ENCODE results near the gene ARHGAP40. TPM values are rescaled to one million over a fixed set of nuclear protein-coding genes. Genes with fewer than 3 reads are reported as not detected.

Gene ARHGAP40
- total and polyA plus RNA-seq, 9 of the 15 experiments (the other 6 are each of a cell fraction or from before 2014, with no cell fraction given), result not detected

- TF ChIP-seq NR1H2 (CRISPR knock-in tag; IDR thresholded peaks at IDR 0.05), result no peak
- TF ChIP-seq ZBTB43 (CRISPR knock-in tag; IDR thresholded peaks at IDR 0.05), result no peak
- no peak for TF ChIP-seq ARID1B (IDR thresholded peaks at IDR 0.05)
- TF ChIP-seq RFX5 (IDR thresholded peaks at IDR 0.05; ENCODE audit: low read depth, low read length), result no peak
- TF ChIP-seq PHF21A (IDR thresholded peaks at IDR 0.05; ENCODE audit: borderline replicate concordance, low read depth), result no peak
- TF ChIP-seq THAP12 (CRISPR knock-in tag; IDR thresholded peaks at IDR 0.05), result no peak
- no peak for TF ChIP-seq MAFG (tag; conservative IDR thresholded peaks at IDR 0.05)
- TF ChIP-seq KLF13 (tag; IDR thresholded peaks at IDR 0.05; ENCODE audit: borderline replicate concordance, low read depth), result no peak
Measured at GRCh38 chr20:38586181-38586525, 15.5 kb upstream of the ARHGAP40 start (continued).

- Histone ChIP-seq H3K27me3 (ENCODE audit: control insufficient read depth in 2 of 2, insufficient read depth in 2 of 2, low read length in 2 of 2) (peaks cover 37 to 73% of the 10 kb centered on the region in 2 experiments), H3K9me1 (ENCODE audit: control insufficient read depth, insufficient read depth, low read length) (no peaks in the 10 kb centered on the region), H2AFZ (ENCODE audit: low read depth, low read length) (no peak overlapping the region), H3K27ac (ENCODE audit: extremely low read depth, low read depth, low read length) (no peak overlapping the region), H3K9me3 (replicated peaks; ENCODE audit: control insufficient read depth, insufficient read depth, low read depth, low read length) (no peaks in the 10 kb centered on the region), H3K79me2 (ENCODE audit: control insufficient read depth, insufficient read depth, low read length) (no peaks in the 10 kb centered on the region), H3K36me3 (ENCODE audit: control insufficient read depth, insufficient read depth, low read length) (no peaks in the 10 kb centered on the region), H3K4me1 (replicated peaks in 1 of 2; ENCODE audit: control insufficient read depth in 2 of 2, insufficient read depth in 2 of 2, low read length in 2 of 2) (peaks cover 0 to 5% of the 10 kb centered on the region in 2 experiments; a peak in 3 of 5 replicates), H3K4me3 (no peak overlapping the region), H3K9ac (ENCODE audit: insufficient read depth in 1 of 2, low read depth in 2 of 2, low read length in 2 of 2) (no peak overlapping the region), H3K4me2 (ENCODE audit: insufficient read depth, low read length) (no peak overlapping the region), H4K20me1 (replicated peaks; ENCODE audit: control insufficient read depth, insufficient read depth, low read length) (no peaks in the 10 kb centered on the region)
- intact Hi-C loops (cut with micrococcal nuclease) (no loop called here), in situ Hi-C loops (cut with MboI) (no loop called here)
- no peak for TF ChIP-seq ZKSCAN8 (CRISPR knock-in tag; IDR thresholded peaks at IDR 0.05)
- ATAC-seq (no peak), DNase-seq (ENCODE audit: extremely low read depth in 1 of 4, low spot score in 3 of 4) (no peak), FAIRE-seq (no peak)
- POLR2A ChIA-PET, result interaction anchor here (0.6 to 1.5 kb wide), 2 partner anchors 22 to 69 kb away, joined by 4 to 5 read pairs; no protein-coding TSS in a partner anchor
- 14% methylated on average over 6 of the region's 6 CpGs for WGBS (ENCODE audit: insufficient coverage, low coverage, missing lambda C conversion rate)
- CTCF ChIA-PET (ENCODE audit: low intra/inter-chr PET ratio), result no interaction called here
- no TSS peak for BruUV-seq (replicated peaks)
Measured at GRCh38 chr20:38588303-38588702, 13.3 kb upstream of the ARHGAP40 start.

Data from K562 (cell line).